Skeletal muscle tissue (tissue), 4 donors: ENCODE measurements around the gene DPP6. TPM values are rescaled to one million over a fixed set of nuclear protein-coding genes. Genes with fewer than 3 reads are reported as not detected.

Experiments
- H3K27ac ChIP-seq: one replicate; pipeline ENCODE4 v1.7.0; 2013; ENCODE audit warnings: mild to moderate bottlenecking, low read depth, low read length, inconsistent platforms
- H3K27me3 ChIP-seq, 3 donors: one replicate each; pipeline ENCODE4 v1.7.0; 2013; ENCODE audit warnings: low read length in 3 of 3; ENCODE audit not compliant: control insufficient read depth in 3 of 3, insufficient read depth in 3 of 3
- H3K36me3 ChIP-seq, 3 donors: one replicate each; pipeline ENCODE4 v1.7.0; 2013; ENCODE audit warnings: low read length in 3 of 3; ENCODE audit not compliant: control insufficient read depth in 3 of 3, insufficient read depth in 3 of 3
- H3K4me1 ChIP-seq, 3 donors: one replicate each; pipeline ENCODE4 v1.7.0; 2013; ENCODE audit warnings: low read length in 3 of 3, mild to moderate bottlenecking in 3 of 3; ENCODE audit not compliant: control insufficient read depth in 3 of 3, insufficient read depth in 3 of 3
- H3K4me3 ChIP-seq, 3 donors: one replicate each; pipeline ENCODE4 v1.7.0; 2013; ENCODE audit warnings: low read length in 3 of 3
- H3K9ac ChIP-seq, 3 donors: one replicate each; pipeline ENCODE4 v1.7.0; 2013; ENCODE audit warnings: low read length in 3 of 3, mild to moderate bottlenecking in 3 of 3, moderate library complexity in 2 of 3, low read depth in 1 of 3
- H3K9me3 ChIP-seq, 3 donors: one replicate each; pipeline ENCODE4 v1.7.0; 2013; ENCODE audit warnings: low read length in 3 of 3; ENCODE audit not compliant: control insufficient read depth in 3 of 3
- total RNA-seq: library from RNA; depleted of rRNA; stranded (reverse); fragments of >200 nt; gene quantifications from one replicate; pipeline ENCODE4 v1.2.3, GENCODE V29; 2014
- donor health status: Osteomylitis.

Gene DPP6
- total RNA-seq, 1 donor from 2014 or later = 4.2 TPM

GRCh38 chr7:154450451-154450850 lies 398.3 kb downstream of the DPP6 start:
- H3K4me3 ChIP-seq = no peak overlapping the region
- H3K27me3 ChIP-seq = no peaks in the 10 kb centered on the region
- H3K9ac ChIP-seq = no peak overlapping the region
- H3K36me3 ChIP-seq = no peaks in the 10 kb centered on the region
- no peak overlapping the region for H3K27ac ChIP-seq
- H3K4me1 ChIP-seq = peaks cover 0 to 16% (median 16%) of the 10 kb centered on the region in 3 donors
- H3K9me3 ChIP-seq = no peaks in the 10 kb centered on the region

GRCh38 chr7:154451480-154452457 lies 399.6 kb downstream of the DPP6 start:
- Histone ChIP-seq H3K4me1 (peaks cover 0 to 16% (median 16%) of the 10 kb centered on the region in 3 donors), H3K4me3 (no peak overlapping the region), H3K36me3 (no peaks in the 10 kb centered on the region), H3K27me3 (no peaks in the 10 kb centered on the region), H3K27ac (no peak overlapping the region), H3K9me3 (no peaks in the 10 kb centered on the region), H3K9ac (no peak overlapping the region)

GRCh38 chr7:154463794-154464193 lies 411.6 kb downstream of the DPP6 start:
- no peaks in the 10 kb centered on the region for H3K4me1 ChIP-seq
- H3K27me3 ChIP-seq = no peaks in the 10 kb centered on the region
- no peak overlapping the region for H3K27ac ChIP-seq
- H3K9me3 ChIP-seq = peaks cover 0 to 4% (median 2%) of the 10 kb centered on the region in 3 donors
- H3K4me3 ChIP-seq = no peak overlapping the region
- H3K36me3 ChIP-seq = no peaks in the 10 kb centered on the region
- H3K9ac ChIP-seq = no peak overlapping the region

GRCh38 chr7:154469652-154470051 lies 417.5 kb downstream of the DPP6 start:
- Histone ChIP-seq H3K9ac (no peak overlapping the region), H3K4me1 (no peaks in the 10 kb centered on the region), H3K4me3 (no peak overlapping the region), H3K27me3 (no peaks in the 10 kb centered on the region), H3K36me3 (no peaks in the 10 kb centered on the region), H3K9me3 (no peaks in the 10 kb centered on the region), H3K27ac (no peak overlapping the region)

- Histone ChIP-seq H3K27ac (no peak overlapping the region), H3K4me1 (no peaks in the 10 kb centered on the region), H3K36me3 (no peaks in the 10 kb centered on the region), H3K9ac (no peak overlapping the region), H3K4me3 (no peak overlapping the region), H3K27me3 (no peaks in the 10 kb centered on the region), H3K9me3 (no peaks in the 10 kb centered on the region)
Observed at GRCh38 chr7:154472343-154472742, 420.1 kb downstream of the DPP6 start.

GRCh38 chr7:154473360-154473759 lies 421.2 kb downstream of the DPP6 start:
- Histone ChIP-seq H3K27ac (no peak overlapping the region), H3K9me3 (no peaks in the 10 kb centered on the region), H3K27me3 (no peaks in the 10 kb centered on the region), H3K36me3 (no peaks in the 10 kb centered on the region), H3K4me3 (no peak overlapping the region), H3K9ac (no peak overlapping the region), H3K4me1 (no peaks in the 10 kb centered on the region)

GRCh38 chr7:154474903-154475520 lies 422.8 kb downstream of the DPP6 start:
- H3K27ac ChIP-seq = no peak overlapping the region
- H3K4me1 ChIP-seq = no peaks in the 10 kb centered on the region
- no peak overlapping the region for H3K9ac ChIP-seq

GRCh38 chr7:154475864-154476263 lies 423.7 kb downstream of the DPP6 start:
- H3K27ac ChIP-seq = no peak overlapping the region
- no peaks in the 10 kb centered on the region for H3K27me3 ChIP-seq
- no peaks in the 10 kb centered on the region for H3K36me3 ChIP-seq
- H3K9me3 ChIP-seq = no peaks in the 10 kb centered on the region
- H3K9ac ChIP-seq = no peak overlapping the region
- no peak overlapping the region for H3K4me3 ChIP-seq
- H3K4me1 ChIP-seq = no peaks in the 10 kb centered on the region

More at GRCh38 chr7:154474903-154475520, 422.8 kb downstream of the DPP6 start:
- Histone ChIP-seq H3K4me3 (no peak overlapping the region), H3K36me3 (no peaks in the 10 kb centered on the region), H3K9me3 (no peaks in the 10 kb centered on the region), H3K27me3 (no peaks in the 10 kb centered on the region)

- no peaks in the 10 kb centered on the region for H3K4me1 ChIP-seq
- no peaks in the 10 kb centered on the region for H3K27me3 ChIP-seq
- no peak overlapping the region for H3K27ac ChIP-seq
- H3K9me3 ChIP-seq = no peaks in the 10 kb centered on the region
- no peaks in the 10 kb centered on the region for H3K36me3 ChIP-seq
- no peak overlapping the region for H3K4me3 ChIP-seq
- no peak overlapping the region for H3K9ac ChIP-seq
Observed at GRCh38 chr7:154480817-154481216, 428.6 kb downstream of the DPP6 start.

GRCh38 chr7:154482863-154483262 lies 430.7 kb downstream of the DPP6 start:
- Histone ChIP-seq H3K9ac (no peak overlapping the region), H3K36me3 (no peaks in the 10 kb centered on the region), H3K4me1 (no peaks in the 10 kb centered on the region), H3K4me3 (no peak overlapping the region), H3K27me3 (no peaks in the 10 kb centered on the region), H3K9me3 (no peaks in the 10 kb centered on the region), H3K27ac (no peak overlapping the region)
